HG02759 (cell line): ENCODE results near the gene BPTF.
"Not testable (repeated sequence)": the region's sequence is repeated elsewhere in the genome, so short reads cannot be mapped to it uniquely, and the experiment has no call there.

ENCODE experiments used
- ATAC-seq: cut with Tn5 transposase; IDR thresholded peaks from one replicate; pipeline ENCODE4 v1.9.1; 2021; ENCODE audit warnings: mild to moderate bottlenecking, moderate library complexity; ENCODE audit not compliant: unreplicated experiment

Gene BPTF

DNA sequence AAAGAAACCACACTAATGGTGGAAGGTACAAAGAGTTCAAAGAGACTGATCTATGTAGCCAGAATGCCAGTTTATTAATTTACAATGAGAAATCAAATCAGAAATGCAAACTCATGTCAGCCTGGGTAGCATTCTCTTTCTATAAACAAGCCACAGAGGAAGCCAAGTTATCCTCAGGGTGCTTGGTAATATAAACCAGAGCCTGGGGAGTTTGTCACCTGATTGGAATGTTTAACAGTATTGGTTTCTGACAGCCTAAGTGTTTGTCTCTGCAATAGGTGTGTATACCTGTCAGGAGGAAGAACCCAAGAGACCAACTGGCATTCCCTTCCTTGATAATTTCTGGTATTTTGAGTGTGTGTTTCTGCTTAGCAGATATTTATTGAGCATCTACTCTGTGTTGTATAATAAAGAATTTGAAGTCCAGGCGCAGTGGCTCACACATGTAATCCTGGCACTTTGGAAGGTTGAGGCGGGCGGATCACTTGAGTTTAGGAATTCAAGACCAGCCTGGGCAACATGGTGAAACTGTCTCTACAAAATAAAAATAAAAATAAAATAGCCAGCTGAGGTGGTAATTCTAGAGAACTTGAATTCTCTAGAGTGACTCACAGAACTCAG is 174.1 kb downstream of the BPTF start:
- ATAC-seq = no peak

GRCh38 chr17:68004201-68004600 is 178.9 kb downstream of the BPTF start:
- ATAC-seq = no peak

- ATAC-seq = no peak
Observed at GRCh38 chr17:68006797-68007196, 181.5 kb downstream of the BPTF start.

- ATAC-seq = no peak
Observed at GRCh38 chr17:68011199-68011665, 185.9 kb downstream of the BPTF start.

GRCh38 chr17:68013385-68013784 is 188.1 kb downstream of the BPTF start:
- ATAC-seq = no peak

DNA sequence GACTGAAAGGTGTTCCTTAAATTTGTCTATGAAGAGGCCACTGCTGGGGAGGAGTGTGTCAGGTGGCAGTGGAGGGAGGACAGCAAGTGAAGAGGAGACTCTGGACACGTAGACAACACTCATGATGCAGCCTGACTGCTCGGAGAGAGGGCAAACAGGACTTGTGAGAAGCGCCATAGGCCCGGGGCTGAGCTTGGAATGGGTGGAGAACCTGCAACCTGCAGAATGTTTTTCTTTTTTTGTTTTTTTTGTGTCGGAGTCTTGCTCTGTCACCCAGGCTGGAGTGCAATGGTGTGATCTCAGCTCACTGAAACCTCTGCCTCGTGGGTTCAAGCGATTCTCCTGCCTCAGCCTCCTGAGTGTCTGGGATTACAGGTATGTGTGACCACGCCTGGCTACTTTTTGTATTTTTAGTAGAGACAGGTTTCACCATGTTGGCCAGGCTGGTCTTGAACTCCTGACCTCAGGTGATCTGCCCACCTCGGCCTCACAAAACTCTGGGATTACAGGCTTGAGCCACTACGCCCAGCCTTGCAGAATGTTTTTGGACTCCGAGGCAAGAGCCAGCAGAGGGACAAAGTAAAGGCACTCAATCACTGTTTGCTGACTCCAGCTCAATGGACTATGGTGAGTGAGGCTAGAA is 189.9 kb downstream of the BPTF start:
- no peak for ATAC-seq

DNA sequence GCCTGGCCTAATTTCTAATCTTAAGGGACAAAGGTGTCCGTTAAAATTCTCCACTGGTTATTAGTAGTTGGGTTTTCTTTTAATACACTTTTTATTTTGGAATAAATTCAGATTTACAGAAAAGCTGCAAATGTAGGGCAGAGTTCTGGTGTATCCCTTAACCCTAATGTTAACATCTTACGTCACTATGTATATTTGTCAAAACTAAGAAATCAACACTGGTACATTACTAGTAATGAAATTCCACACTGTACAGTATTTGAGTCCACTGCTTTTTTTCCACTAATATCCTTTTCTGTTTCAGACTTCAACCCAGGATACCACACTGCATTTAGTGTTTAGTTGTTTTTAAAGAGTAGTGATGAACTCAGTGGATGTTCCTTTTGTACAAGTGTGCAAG is 191.5 kb downstream of the BPTF start:
- ATAC-seq = no peak

GRCh38 chr17:68018493-68018892 is 193.2 kb downstream of the BPTF start:
- ATAC-seq = not testable (repeated sequence)

DNA sequence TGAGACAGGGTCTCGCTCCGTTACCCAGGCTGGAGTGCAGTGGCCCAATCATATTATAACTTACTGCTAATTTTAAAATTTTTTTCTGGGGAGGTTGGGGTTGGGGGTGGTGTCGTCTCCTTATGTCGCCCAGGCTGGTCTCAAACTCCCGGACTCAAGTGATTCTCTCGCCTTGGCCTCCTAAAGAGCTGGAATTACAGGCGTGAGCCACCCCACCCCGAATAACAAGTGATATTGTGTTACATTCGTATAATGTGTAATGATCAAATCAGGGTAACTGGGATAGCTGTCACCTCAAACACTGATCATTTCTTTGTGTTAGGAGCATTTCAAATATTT is 194.0 kb downstream of the BPTF start:
- ATAC-seq = no peak

GRCh38 chr17:68019675-68020408 is 194.5 kb downstream of the BPTF start:
- ATAC-seq = peak; percentile 95

DNA sequence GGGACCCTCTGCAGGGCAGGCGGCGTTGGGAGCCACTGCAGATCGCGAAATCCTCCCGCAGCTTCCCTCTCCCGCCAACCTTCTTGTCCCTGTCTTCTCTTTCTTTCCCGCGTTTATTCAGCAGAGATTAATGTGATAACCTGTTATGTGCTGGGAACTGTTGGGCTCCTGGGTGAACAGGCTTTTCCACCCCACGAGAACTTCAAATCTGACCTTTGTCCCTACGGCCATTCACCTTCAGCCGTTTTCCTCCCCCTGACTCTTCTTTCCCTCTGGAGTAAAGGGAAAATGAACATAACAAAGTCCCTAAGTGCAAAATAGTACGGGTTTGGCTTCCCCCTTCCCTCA is 195.1 kb downstream of the BPTF start:
- ATAC-seq = peak; percentile 0

DNA sequence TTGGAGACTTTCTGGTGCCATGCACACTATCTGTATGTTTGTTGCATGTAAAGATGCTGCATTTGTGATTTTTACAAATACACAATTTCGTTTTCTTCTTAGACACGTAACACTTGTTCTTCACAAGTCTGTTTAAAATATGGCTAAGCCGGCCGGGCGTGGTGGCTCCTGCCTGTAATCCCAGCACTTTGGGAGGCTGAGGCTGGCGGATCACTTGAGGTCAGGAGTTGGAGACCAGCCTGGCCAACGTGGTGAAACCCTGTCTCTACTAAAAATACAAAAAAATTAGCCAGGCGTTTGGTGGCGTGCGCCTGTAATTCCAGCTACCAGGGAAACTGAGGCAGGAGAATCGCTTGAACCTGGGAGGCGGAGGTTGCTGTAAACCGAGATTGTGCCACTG is 195.5 kb downstream of the BPTF start:
- ATAC-seq = not testable (repeated sequence)

GRCh38 chr17:68021963-68022362 is 196.7 kb downstream of the BPTF start:
- no peak for ATAC-seq

DNA sequence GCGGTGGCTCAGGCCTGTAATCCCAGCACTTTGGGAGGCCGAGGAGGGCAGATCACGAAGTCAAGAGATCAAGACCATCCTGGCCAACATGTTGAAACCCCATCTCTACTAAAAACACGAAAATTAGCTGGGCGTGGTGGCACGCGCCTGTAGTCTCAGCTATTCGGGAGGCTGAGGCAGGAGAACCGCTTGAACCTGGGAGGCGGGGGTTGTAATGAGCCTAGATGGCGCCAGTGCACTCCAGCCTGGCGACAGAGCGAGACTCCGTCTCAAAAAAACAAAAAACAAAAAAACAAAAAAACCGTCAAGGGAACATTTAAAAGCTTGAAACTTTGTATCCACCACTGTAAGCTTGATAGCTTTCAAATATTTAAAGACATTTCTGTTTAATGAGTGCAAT is 197.2 kb downstream of the BPTF start:
- ATAC-seq = not testable (repeated sequence)

- no peak for ATAC-seq
Observed at GRCh38 chr17:68029512-68030215, 204.4 kb downstream of the BPTF start.
